ENCODE data around the gene DDT.
"Not testable (repeated sequence)": the region's sequence is repeated elsewhere in the genome, so short reads cannot be mapped to it uniquely, and the experiment has no call there.

The DDT gene

DNA sequence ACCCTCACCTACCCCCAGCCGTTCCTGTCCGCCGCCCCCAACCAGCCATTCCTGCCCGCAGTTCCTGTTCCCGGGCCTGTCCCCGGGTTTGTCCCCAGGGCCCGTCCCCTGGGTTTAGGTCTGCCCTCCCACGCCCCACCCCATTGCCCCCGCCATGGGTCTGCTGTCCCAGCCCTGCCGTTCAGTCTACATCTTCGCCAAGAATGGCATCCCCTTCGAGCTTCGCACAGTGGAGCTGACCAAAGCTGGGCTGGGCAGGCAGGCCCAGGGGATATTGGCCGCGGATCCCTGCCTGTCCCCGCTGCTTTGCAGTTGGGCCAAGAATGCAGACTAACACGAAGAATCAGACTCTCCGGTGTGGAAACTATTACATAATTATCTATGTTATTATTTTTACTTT lies 24.5 kb downstream of the DDT start:
- DNase-seq = not testable (repeated sequence)

DNA sequence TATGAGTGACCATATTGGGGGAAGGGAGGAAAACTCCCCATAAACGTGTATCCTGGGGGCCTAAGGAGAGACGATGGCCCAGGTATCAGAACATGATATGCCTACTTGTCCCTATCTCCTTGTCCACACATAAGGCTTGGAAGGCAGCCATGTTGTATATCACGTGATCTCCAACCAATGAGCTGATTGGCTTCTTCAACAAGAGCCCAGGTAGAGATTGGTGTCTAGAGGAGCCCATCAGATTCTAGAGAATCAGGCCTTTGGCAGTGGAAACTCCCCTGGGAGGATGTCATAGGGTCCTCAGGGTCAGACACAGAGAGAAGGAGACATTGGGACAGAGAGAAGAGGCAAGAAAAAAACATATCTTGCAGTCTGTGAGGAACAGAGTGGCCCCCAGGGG lies 26.9 kb downstream of the DDT start:
- not testable (repeated sequence) for DNase-seq

DNA sequence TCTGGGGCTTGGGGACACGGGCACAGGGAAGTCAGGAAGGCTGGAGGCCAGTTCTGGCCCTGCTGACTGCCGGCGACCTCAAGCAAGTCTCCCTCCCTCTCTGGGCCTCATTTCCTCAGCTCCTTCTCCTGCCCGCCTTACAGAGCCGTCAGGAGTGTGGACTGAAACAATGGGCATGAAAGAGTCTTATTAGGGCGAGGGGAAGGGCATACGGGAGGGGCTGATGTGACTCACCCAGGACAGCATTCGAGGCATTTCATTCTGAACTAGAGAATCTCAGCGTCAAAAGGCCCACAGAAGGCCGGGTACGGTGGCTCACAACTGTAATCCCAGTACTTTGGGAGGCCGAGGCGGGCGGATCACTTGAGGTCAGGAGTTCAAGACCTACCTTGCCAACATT lies 34.1 kb downstream of the DDT start:
- DNase-seq = not testable (repeated sequence)

DNA sequence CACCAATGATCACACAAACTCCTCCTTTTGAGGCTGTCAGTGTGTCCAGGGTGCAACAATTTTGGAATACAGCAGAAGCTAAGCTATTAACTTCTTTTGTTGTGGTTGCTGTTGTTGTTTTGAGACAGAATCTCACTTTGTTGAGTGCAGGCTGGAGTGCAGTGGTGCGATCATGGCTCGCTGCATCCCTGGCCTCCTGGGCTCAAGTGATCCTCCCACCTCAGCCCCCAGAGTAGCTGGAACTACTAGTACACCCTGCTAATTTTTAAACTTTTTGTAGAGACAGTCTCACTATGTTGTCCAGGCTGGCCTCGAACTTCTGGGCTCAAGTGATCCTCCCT lies 35.3 kb downstream of the DDT start:
- no peak for DNase-seq

DNA sequence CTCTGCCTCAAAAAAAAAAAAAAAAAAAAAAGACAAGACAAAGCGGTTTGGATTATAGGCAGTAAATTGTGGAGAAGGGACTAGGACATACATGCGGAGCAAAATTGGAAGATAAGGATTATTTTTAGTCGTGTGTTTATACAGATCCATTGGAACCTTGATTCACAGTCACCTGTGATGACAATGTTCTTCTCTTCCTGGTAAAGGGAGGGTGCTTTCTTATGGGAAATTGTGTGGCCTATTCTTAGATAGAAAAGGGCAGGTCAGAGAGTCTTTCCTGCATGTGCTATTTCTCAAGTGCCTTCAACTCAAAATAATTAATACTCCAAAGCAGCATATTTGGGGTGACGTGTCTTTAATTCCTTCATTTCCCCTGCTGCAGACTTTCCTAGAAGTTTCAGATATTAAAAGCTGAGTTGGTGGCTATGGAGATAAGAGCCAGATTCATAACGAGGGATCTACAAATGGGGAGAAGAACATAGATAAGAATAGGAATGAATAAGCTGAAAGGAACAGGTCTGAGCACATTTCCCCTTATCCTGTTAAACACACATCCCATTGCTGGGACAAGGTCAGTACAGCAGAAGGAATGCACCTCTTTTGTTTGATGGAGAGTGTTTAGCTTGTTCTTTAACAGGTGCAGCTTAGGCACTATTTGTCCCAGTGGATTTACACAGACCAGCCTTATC lies 35.8 kb downstream of the DDT start:
- no peak for DNase-seq

DNA sequence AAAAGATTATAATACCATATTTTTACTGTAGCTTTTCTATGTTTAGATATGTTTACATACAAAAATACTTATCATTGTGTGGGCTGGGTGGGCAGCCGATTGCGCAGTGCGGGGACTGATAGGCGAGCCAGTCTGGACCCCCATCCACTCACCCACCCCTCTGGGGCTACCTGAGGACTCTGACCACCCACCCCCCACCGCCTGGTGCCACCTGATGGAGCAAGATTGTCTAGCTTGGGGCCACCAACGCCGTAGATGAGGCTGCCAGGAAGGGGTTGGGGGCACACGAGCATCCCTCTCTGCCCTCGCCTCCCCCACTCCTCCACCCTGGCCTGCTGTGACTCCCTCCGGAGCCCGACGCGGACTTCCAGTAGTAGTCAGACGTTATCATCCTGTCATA lies 47.7 kb downstream of the DDT start:
- DNase-seq = no peak

DNA sequence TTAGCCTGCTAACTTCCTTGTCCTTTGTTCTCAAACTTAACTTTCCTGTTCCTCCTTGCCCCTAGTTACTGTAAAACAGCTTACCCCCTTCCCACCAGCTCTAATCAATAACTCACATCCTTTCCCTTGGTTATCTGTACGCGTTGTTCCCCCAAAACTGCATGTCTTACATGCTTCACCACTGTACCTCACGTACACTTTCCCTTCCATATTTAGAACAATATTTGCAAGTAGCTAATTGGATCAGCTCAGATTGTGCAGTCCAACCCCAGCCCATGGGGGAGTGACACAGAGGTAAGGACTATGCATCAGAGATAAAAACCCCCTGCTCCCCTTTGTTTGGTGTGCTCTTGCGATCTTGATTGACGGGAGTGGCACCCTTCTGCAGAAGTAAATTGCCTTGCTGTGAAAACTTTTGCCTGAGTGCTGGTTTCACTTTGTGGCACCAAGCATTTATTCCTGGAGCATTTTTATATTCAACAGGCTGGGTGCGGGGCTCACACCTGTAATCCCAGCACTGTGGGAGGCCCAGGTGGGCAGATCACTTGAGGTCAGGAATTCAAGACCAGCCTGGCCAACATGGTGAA lies 49.1 kb downstream of the DDT start:
- no peak for DNase-seq

DNA sequence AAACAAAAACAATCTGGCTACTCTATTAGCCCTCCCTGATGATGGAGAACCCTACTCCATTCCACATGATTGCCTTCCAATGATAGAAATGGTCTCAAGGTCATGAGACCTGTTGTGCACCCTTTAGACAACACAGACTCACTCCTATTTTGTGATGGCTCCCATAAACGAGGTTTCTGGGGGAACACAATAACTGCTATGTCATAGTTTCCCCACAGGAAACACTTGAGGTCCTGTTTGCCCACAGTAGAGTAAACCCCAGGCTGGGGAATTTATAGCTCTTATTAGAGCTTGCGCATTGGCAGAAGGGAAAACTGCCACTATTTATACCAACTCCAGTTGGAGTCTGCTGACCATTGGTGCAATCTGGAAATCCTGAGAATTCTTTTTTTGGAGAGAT lies 51.3 kb downstream of the DDT start:
- DNase-seq = no peak

DNA sequence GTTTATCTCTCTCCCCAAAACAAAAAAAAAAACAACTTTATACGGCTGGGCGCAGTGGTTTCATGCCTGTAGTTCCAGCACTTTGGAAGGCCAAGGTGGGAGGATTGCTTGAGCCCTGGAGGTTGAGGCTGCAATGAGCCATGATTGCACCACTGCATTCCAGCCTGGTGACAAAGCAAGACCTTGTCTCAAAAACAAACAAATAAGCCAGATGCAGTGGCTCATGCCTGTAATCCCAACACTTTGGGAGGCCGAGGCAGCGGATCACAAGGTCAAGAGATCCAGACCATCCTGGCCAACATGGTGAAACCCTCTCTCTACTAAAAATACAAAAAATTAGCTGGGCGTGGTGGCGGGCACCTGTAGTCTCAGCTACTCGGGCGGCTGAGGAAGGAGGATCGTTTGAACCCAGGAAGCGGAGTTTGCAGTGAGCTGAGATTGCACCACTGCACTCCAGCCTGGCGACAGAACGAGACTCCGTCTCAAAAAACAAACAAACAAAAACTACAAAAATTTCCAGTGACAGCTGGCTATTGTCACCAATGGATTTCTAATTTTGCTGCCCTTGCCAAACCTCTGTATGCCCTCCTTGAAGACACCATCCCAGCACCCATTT lies 52.5 kb downstream of the DDT start:
- DNase-seq = not testable (repeated sequence)

All from NCI-H2081 treated with DMSO at 0.1 percent for 48 hours (cell line).